ENCODE data around the gene TIMM50.

The TIMM50 gene

DNA sequence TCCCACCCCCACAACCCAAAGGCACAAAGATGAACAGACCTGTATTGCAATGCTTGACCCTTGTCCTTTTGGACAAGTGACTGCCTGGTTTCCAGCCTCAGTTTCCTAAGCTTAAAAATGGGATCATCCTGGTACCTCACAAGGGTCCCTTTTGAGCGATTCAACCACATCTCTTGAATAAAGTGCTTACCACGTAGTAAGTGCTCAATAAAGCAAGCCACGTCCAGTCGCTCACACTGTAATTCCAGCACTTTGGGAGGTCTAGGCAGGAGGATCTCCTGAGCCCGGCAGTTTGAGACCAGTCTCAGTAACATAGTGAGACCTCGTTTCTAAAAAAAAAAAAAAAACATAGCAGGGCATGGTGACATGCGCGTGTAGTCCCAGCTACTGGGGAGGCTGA, 19.3 kb downstream of the TIMM50 start:
- H3K4me3 ChIP-seq (ENCODE audit: low read length): no peak overlapping the region
- H3K4me2 ChIP-seq (ENCODE audit: low read length): no peak overlapping the region
- H3K4me1 ChIP-seq (ENCODE audit: low read length): peaks cover 10% of the 10 kb centered on the region
- no peaks in the 10 kb centered on the region for H3K36me3 ChIP-seq (replicated peaks; ENCODE audit: low read depth, low read length)
- H3K27me3 ChIP-seq (ENCODE audit: low read depth, low read length): peaks cover 12% of the 10 kb centered on the region
- no peaks in the 10 kb centered on the region for H3K9me3 ChIP-seq (ENCODE audit: insufficient read depth, low read length)
- TF ChIP-seq, protein P1, sequence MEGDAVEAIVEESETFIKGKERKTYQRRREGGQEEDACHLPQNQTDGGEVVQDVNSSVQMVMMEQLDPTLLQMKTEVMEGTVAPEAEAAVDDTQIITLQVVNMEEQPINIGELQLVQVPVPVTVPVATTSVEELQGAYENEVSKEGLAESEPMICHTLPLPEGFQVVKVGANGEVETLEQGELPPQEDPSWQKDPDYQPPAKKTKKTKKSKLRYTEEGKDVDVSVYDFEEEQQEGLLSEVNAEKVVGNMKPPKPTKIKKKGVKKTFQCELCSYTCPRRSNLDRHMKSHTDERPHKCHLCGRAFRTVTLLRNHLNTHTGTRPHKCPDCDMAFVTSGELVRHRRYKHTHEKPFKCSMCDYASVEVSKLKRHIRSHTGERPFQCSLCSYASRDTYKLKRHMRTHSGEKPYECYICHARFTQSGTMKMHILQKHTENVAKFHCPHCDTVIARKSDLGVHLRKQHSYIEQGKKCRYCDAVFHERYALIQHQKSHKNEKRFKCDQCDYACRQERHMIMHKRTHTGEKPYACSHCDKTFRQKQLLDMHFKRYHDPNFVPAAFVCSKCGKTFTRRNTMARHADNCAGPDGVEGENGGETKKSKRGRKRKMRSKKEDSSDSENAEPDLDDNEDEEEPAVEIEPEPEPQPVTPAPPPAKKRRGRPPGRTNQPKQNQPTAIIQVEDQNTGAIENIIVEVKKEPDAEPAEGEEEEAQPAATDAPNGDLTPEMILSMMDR (IDR thresholded peaks at IDR 0.05; ENCODE audit: low read depth, low read length): no peak
- TF ChIP-seq EZH2phosphoT487 (IDR thresholded peaks at IDR 0.05; ENCODE audit: low read depth): no peak
- no peaks in the 10 kb centered on the region for H3K79me2 ChIP-seq (ENCODE audit: low read length)
- no peak overlapping the region for H3K9ac ChIP-seq (ENCODE audit: low read length)
- H4K20me1 ChIP-seq (ENCODE audit: insufficient read depth, low read length): no peaks in the 10 kb centered on the region
- H2AFZ ChIP-seq (ENCODE audit: low read depth, low read length): no peak overlapping the region
- no peak overlapping the region for H3K27ac ChIP-seq (ENCODE audit: low read length)

DNA sequence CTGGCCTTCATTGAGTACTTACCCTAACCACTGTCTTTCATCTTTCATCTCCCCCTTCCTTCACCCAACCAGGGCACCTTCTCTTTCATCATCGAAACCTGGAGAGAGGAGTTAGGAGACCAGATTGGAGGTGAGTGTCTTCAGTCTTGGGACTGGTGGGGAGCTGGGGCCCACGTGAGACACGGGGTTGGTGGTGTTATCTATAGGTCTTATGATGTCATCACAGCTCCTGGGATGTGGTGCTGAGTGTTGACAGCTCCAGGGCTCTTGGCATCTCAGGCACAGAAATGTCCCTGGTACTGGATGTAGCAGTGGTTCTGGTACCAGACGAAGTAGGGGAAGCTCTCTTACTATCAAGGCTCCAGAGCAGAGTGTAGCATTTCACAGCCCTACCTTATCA, 19.9 kb downstream of the TIMM50 start:
- no peak for TF ChIP-seq EZH2phosphoT487 (IDR thresholded peaks at IDR 0.05; ENCODE audit: low read depth)
- TF ChIP-seq, protein P1 (IDR thresholded peaks at IDR 0.05; ENCODE audit: low read depth, low read length): no peak
- H3K27me3 ChIP-seq (ENCODE audit: low read depth, low read length): peaks cover 12% of the 10 kb centered on the region
- H3K4me1 ChIP-seq (ENCODE audit: low read length): peaks cover 10% of the 10 kb centered on the region
- H3K4me2 ChIP-seq (ENCODE audit: low read length): no peak overlapping the region
- no peaks in the 10 kb centered on the region for H3K79me2 ChIP-seq (ENCODE audit: low read length)
- no peaks in the 10 kb centered on the region for H3K36me3 ChIP-seq (replicated peaks; ENCODE audit: low read depth, low read length)
- no peak overlapping the region for H2AFZ ChIP-seq (ENCODE audit: low read depth, low read length)
- H3K9me3 ChIP-seq (ENCODE audit: insufficient read depth, low read length): no peaks in the 10 kb centered on the region
- H3K9ac ChIP-seq (ENCODE audit: low read length): no peak overlapping the region
- no peak overlapping the region for H3K4me3 ChIP-seq (ENCODE audit: low read length)
- H4K20me1 ChIP-seq (ENCODE audit: insufficient read depth, low read length): no peaks in the 10 kb centered on the region
- H3K27ac ChIP-seq (ENCODE audit: low read length): no peak overlapping the region

DNA sequence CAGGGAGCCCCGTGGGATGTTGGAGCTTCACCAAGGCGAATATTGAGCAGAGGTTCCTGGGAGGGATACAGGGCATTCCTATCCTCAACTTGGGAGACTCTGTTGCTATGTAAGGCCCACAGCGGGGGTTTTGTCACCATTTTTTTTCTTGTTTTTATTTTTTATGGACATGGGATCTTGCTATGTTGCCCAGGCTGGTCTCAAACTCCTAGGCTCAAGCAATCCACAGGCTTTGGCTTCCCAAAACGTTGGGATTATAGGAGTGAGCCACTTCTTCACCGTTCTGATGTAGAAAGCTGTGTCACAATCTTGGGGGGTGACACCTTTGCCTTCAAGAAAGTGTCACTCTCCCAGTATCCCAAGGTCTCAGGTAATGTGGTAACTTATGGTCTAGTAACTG, 20.7 kb downstream of the TIMM50 start:
- no peaks in the 10 kb centered on the region for H3K36me3 ChIP-seq (replicated peaks; ENCODE audit: low read depth, low read length)
- no peak overlapping the region for H3K4me3 ChIP-seq (ENCODE audit: low read length)
- no peaks in the 10 kb centered on the region for H3K9me3 ChIP-seq (ENCODE audit: insufficient read depth, low read length)
- H3K4me1 ChIP-seq (ENCODE audit: low read length): peaks cover 10% of the 10 kb centered on the region
- no peak for TF ChIP-seq EZH2phosphoT487 (IDR thresholded peaks at IDR 0.05; ENCODE audit: low read depth)
- TF ChIP-seq, protein P1 (IDR thresholded peaks at IDR 0.05; ENCODE audit: low read depth, low read length): no peak
- no peak overlapping the region for H3K27ac ChIP-seq (ENCODE audit: low read length)
- H2AFZ ChIP-seq (ENCODE audit: low read depth, low read length): no peak overlapping the region
- no peaks in the 10 kb centered on the region for H3K79me2 ChIP-seq (ENCODE audit: low read length)
- H3K9ac ChIP-seq (ENCODE audit: low read length): no peak overlapping the region
- H4K20me1 ChIP-seq (ENCODE audit: insufficient read depth, low read length): no peaks in the 10 kb centered on the region
- H3K4me2 ChIP-seq (ENCODE audit: low read length): no peak overlapping the region
- H3K27me3 ChIP-seq (ENCODE audit: low read depth, low read length): peaks cover 12% of the 10 kb centered on the region

DNA sequence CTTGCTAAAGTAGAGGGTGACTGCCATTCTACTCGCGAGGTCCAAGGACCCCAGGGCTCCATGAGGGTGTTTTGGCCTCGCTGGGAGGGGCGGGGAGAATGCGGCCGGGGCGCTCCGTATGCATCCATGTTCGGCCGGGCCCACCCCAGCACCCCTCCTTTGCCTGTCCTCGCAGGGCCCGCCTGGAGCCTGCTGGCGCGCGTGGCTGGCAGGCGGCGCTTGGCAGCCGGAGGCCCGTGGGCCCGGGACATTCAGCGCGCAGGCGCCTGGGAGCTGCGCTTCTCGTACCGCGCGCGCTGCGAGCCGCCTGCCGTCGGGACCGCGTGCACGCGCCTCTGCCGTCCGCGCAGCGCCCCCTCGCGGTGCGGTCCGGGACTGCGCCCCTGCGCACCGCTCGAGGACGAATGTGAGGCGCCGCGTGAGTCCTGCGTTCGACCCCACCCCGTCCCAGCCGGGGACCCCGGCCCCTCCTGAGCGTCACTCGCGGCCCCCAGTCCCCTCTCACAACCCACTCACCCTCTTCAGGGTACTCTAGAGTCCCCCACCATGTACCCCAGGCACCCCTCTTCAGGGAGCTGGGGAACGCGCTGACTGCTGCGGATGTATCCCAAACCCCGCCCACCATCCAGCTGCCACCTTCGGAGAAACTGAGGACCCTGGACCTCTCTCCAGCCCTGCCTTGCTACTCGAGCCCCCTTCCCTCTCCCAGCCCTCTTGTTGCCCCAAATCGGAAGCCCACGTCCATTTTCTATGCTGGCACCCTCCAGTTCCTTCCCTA, 22.2 kb downstream of the TIMM50 start:
- H2AFZ ChIP-seq (ENCODE audit: low read depth, low read length): no peak overlapping the region
- no peak overlapping the region for H3K4me3 ChIP-seq (ENCODE audit: low read length)
- no peak overlapping the region for H3K4me2 ChIP-seq (ENCODE audit: low read length)

More for the DNA sequence above, 22.2 kb downstream of the TIMM50 start:
- Histone ChIP-seq H3K4me1 (ENCODE audit: low read length) (peaks cover 7% of the 10 kb centered on the region; the same call in 1 of the 2 replicates), H3K27me3 (ENCODE audit: low read depth, low read length) (peaks cover 12% of the 10 kb centered on the region), H3K79me2 (ENCODE audit: low read length) (no peaks in the 10 kb centered on the region), H3K27ac (ENCODE audit: low read length) (no peak overlapping the region), H3K36me3 (replicated peaks; ENCODE audit: low read depth, low read length) (no peaks in the 10 kb centered on the region), H3K9ac (ENCODE audit: low read length) (no peak overlapping the region), H4K20me1 (ENCODE audit: insufficient read depth, low read length) (no peaks in the 10 kb centered on the region), H3K9me3 (ENCODE audit: insufficient read depth, low read length) (no peaks in the 10 kb centered on the region)
- TF ChIP-seq, protein P1 (IDR thresholded peaks at IDR 0.05; ENCODE audit: low read depth, low read length): no peak
- no peak for TF ChIP-seq EZH2phosphoT487 (IDR thresholded peaks at IDR 0.05; ENCODE audit: low read depth)

Measured in OCI-LY3 (cell line).